K562 (cell line): ENCODE data around the gene ATP1A3. TPM values are rescaled to one million over a fixed set of nuclear protein-coding genes. Genes with fewer than 3 reads are reported as not detected.
A peak's percentile ranks its signal among the peaks of the same experiment; 100 is the strongest.

ENCODE experiments used
- ATAC-seq: fragments of 200-7000 bp; cut with Tn5 transposase; 3 replicates; pipeline ENCODE4 v1.9.1; 2020; ENCODE audit warnings: moderate library complexity
- BruUV-seq: library from RNA; stranded (reverse); fragments of 400-500 nt; replicated peaks from 2 replicates; lab custom pipeline; 2021; lab: Mats Ljungman, UMichigan
- CTCF ChIA-PET: fragments of 300-600 bp; formaldehyde crosslinking; extraction: SDS; loops from one replicate; lab custom pipeline; 2021; ENCODE audit warnings: low intra/inter-chr PET ratio; lab: Yijun Ruan, JAX
- POLR2A ChIA-PET: fragments of 300-600, 350-650 bp; sonication (Branson Sonifier 250); formaldehyde crosslinking; extraction: SDS; loops from one replicate; lab custom pipeline; 2021; ENCODE audit warnings: antibody characterized with exemption, inconsistent platforms; lab: Yijun Ruan, JAX
- DNase-seq, 4 experiments: peaks; one replicate each; pipeline versions ENCODE4 v3.0.0 to v3.0.0-alpha.2; 2011 to 2018; ENCODE audit warnings: low spot score in 3 of 4, mixed read lengths in 3 of 4; ENCODE audit errors: extremely low read depth in 1 of 4
- FAIRE-seq: peaks from 2 replicates; lab custom pipeline; 2011; peaks lifted over from hg19 to GRCh38; lab: Jason Lieb, UNC
- H2AFZ ChIP-seq: 2 replicates; pipeline ENCODE4 v1.6.0; 2011; ENCODE audit warnings: low read depth, low read length, control low read depth, inconsistent platforms
- H3K27ac ChIP-seq: fragments of 200-600 bp; 3 replicates; pipeline ENCODE4 v1.8.0; 2011; ENCODE audit warnings: low read depth, mild to moderate bottlenecking, control low read depth, inconsistent platforms, low read length, moderate library complexity, mixed read lengths; ENCODE audit errors: extremely low read depth
- H3K27me3 ChIP-seq, 2 experiments: fragments of 300-600 bp in 1 of 2; 2 replicates in 1 of 2; 3 replicates in 1 of 2; pipeline versions ENCODE4 v1.6.0 to v1.8.0; 2011; ENCODE audit warnings: inconsistent platforms in 2 of 2, low read length in 2 of 2, mild to moderate bottlenecking in 1 of 2, mixed read lengths in 1 of 2, moderate library complexity in 1 of 2; ENCODE audit not compliant: control insufficient read depth in 2 of 2, insufficient read depth in 2 of 2
- H3K36me3 ChIP-seq: fragments of 300-600 bp; 3 replicates; pipeline ENCODE4 v1.8.0; 2011; ENCODE audit warnings: mild to moderate bottlenecking, low read length, inconsistent platforms; ENCODE audit not compliant: control insufficient read depth, insufficient read depth
- H3K4me1 ChIP-seq, 2 experiments: fragments of 200-600 bp in 1 of 2; replicated peaks in 1 of 2; 2 replicates in 1 of 2; 3 replicates in 1 of 2; pipeline versions ENCODE4 v1.5.1 to v1.8.0; 2011; ENCODE audit warnings: inconsistent platforms in 2 of 2, low read length in 2 of 2, mild to moderate bottlenecking in 1 of 2, mixed read lengths in 1 of 2, moderate library complexity in 1 of 2; ENCODE audit not compliant: control insufficient read depth in 2 of 2, insufficient read depth in 2 of 2
- H3K4me2 ChIP-seq: 2 replicates; pipeline ENCODE4 v1.6.1; 2011; ENCODE audit warnings: low read length, control low read depth, inconsistent platforms, mixed read lengths; ENCODE audit not compliant: insufficient read depth
- H3K4me3 ChIP-seq: fragments of 200-600 bp; sonication (generic), shearing (Covaris generic); 2 replicates; pipeline ENCODE4 v1.5.1; 2016; ENCODE audit warnings: control low read depth, inconsistent platforms
- H3K79me2 ChIP-seq: fragments of 200-600 bp; 3 replicates; pipeline ENCODE4 v1.8.0; 2011; ENCODE audit warnings: low read length, inconsistent platforms; ENCODE audit not compliant: control insufficient read depth, insufficient read depth
- H3K9ac ChIP-seq, 2 experiments: 2 replicates each; pipeline versions ENCODE4 v1.6.0 to v1.6.1; 2011; ENCODE audit warnings: low read depth in 2 of 2, low read length in 2 of 2, control low read depth in 1 of 2, inconsistent platforms in 1 of 2, mild to moderate bottlenecking in 1 of 2, mixed read lengths in 1 of 2; ENCODE audit not compliant: insufficient read depth in 1 of 2
- H3K9me1 ChIP-seq: one replicate; pipeline ENCODE4 v1.6.0; 2011; ENCODE audit warnings: inconsistent platforms, mild to moderate bottlenecking, low read length, moderate library complexity; ENCODE audit not compliant: control insufficient read depth, insufficient read depth
- H3K9me3 ChIP-seq: replicated peaks from 2 replicates; pipeline ENCODE4 v1.5.1; 2011; ENCODE audit warnings: low read depth, low read length, inconsistent platforms; ENCODE audit not compliant: control insufficient read depth, insufficient read depth
- H4K20me1 ChIP-seq: replicated peaks from 2 replicates; pipeline ENCODE4 v1.6.1; 2011; ENCODE audit warnings: low read length, inconsistent platforms, mixed read lengths; ENCODE audit not compliant: control insufficient read depth, insufficient read depth
- E4F1 ChIP-seq: fragments of 250-450 bp; sonication (Bioruptor Pico); IDR thresholded peaks from 2 replicates; pipeline ENCODE4 v1.5.0; 2021; ENCODE audit warnings: mild to moderate bottlenecking, borderline replicate concordance
- GATAD2B ChIP-seq: fragments of 450-650 bp; IDR thresholded peaks from 2 replicates; pipeline ENCODE4 v1.6.1; 2017; ENCODE audit warnings: mild to moderate bottlenecking, borderline replicate concordance
- HNRNPH1 ChIP-seq: fragments of 200-400 bp; formaldehyde crosslinking; optimal IDR thresholded peaks from 2 replicates; pipeline ENCODE3; 2017; ENCODE audit warnings: low read depth, mild to moderate bottlenecking, low read length, moderate library complexity
- JUND ChIP-seq, 2 experiments: IDR thresholded peaks; 2 replicates in 1 of 2; 3 replicates in 1 of 2; pipeline ENCODE4 v1.6.1; 2011; ENCODE audit warnings: borderline replicate concordance in 2 of 2, low read depth in 2 of 2, low read length in 2 of 2, improper control_type of control experiment in 1 of 2, missing biosample characterization in 1 of 2, missing genetic modification characterization in 1 of 2, missing genetic modification reagents in 1 of 2
- KLF13 ChIP-seq: fragments of 450-650 bp; IDR thresholded peaks from 2 replicates; pipeline ENCODE4 v1.6.1; 2016; ENCODE audit warnings: missing genetic modification characterization, low read depth, mild to moderate bottlenecking, missing compliant biosample characterization, moderate library complexity, borderline replicate concordance
- MYNN ChIP-seq, 2 experiments: sonication (generic); formaldehyde crosslinking in 1 of 2; IDR thresholded peaks; 2 replicates each; pipeline versions ENCODE4 v1.5.0 to v1.6.1; 2016 to 2020; ENCODE audit warnings: antibody characterized with exemption in 1 of 2, missing genetic modification reagents in 1 of 2
- ZNF561 ChIP-seq: fragments of 450-650 bp; formaldehyde crosslinking; conservative IDR thresholded peaks from 2 replicates; pipeline ENCODE4 v1.4.0; 2020; ENCODE audit warnings: mild to moderate bottlenecking, moderate library complexity
- ZNF639 ChIP-seq, 2 experiments: fragments of 200-800 bp in 1 of 2; sonication (Bioruptor generic) in 1 of 2; sonication (generic) in 1 of 2; formaldehyde crosslinking in 1 of 2; IDR thresholded peaks in 1 of 2; conservative IDR thresholded peaks in 1 of 2; 2 replicates each; pipeline versions ENCODE4 v1.5.0 to v1.6.1; 2016 to 2020; ENCODE audit warnings: missing compliant biosample characterization in 1 of 2, missing genetic modification characterization in 1 of 2, missing genetic modification reagents in 1 of 2
- ZNF75A ChIP-seq: fragments of 450-650 bp; formaldehyde crosslinking; IDR thresholded peaks from 2 replicates; pipeline ENCODE4 v1.4.0; 2020; ENCODE audit warnings: mild to moderate bottlenecking
- ZNF830 ChIP-seq: fragments of 250-450 bp; sonication (Bioruptor Pico); IDR thresholded peaks from 2 replicates; pipeline ENCODE4 v1.5.0; 2021; ENCODE audit warnings: mild to moderate bottlenecking
- whole genome bisulfite sequencing: fragments of 100-300 bp; shearing (Covaris generic); methylation state at CpG from one replicate; pipeline ENCODE4 v1.1.6; 2016; ENCODE audit warnings: low coverage, mixed read lengths; ENCODE audit not compliant: insufficient coverage; ENCODE audit errors: missing lambda C conversion rate; 5-methylcytosine and 5-hydroxymethylcytosine counted together
- in situ Hi-C: fragments of 300-500 bp; cut with MboI; formaldehyde crosslinking; loops from 4 replicates; pipeline ENCODE4 v1.15.0; 2018; ENCODE audit warnings: inconsistent platforms, mixed read lengths
- intact Hi-C: fragments of 100-400 bp; cut with micrococcal nuclease; formaldehyde crosslinking; loops from 2 replicates; pipeline ENCODE4 v1.14.2; 2022
- polyA plus RNA-seq, 8 experiments: library from polyadenylated mRNA; depleted of rRNA in 4 of 8; stranded (reverse) in 5 of 8; unstranded in 3 of 8; fragments of >200 nt; fragmentation: Nextera tagmentation in 2 of 8; fragmentation: Illumina TruSeq in 1 of 8; extraction: Ambion mirVana in 2 of 8; extraction: Trizol in 1 of 8; gene quantifications; 2 replicates each; pipeline versions ENCODE4 v1.2.1 to v1.2.3, GENCODE V29; 2011 to 2014; ENCODE audit warnings: inconsistent platforms in 1 of 8, missing spikeins in 1 of 8
- total RNA-seq, 7 experiments: library from RNA; depleted of rRNA in 6 of 7; stranded (reverse); fragments of >200 nt in 6 of 7; fragmentation: Illumina TruSeq in 2 of 7; extraction: Trizol in 2 of 7; gene quantifications; 2 replicates each; pipeline versions ENCODE4 v1.2.1 to v1.2.3, GENCODE V29; 2011 to 2021; ENCODE audit warnings: low replicate concordance in 1 of 7
- TF ChIP-seq, protein P1 (sequence below): sonication (generic); formaldehyde crosslinking; IDR thresholded peaks from 2 replicates; pipeline ENCODE4 v1.4.0; 2020; ENCODE audit warnings: mild to moderate bottlenecking, missing genetic modification reagents
- TF ChIP-seq, protein P2 (sequence below): fragments of 200-800 bp; sonication (Bioruptor generic); IDR thresholded peaks from 2 replicates; pipeline ENCODE4 v1.6.1; 2017; ENCODE audit warnings: missing genetic modification characterization, missing compliant biosample characterization

Gene ATP1A3
- total and polyA plus RNA-seq, 9 of the 15 experiments (the other 6 are each of a cell fraction or from before 2014, with no cell fraction given) = 0.03 to 1.0 (median 0.17) TPM; not detected in 3

- no peak for TF ChIP-seq GATAD2B
- TF ChIP-seq ZNF830 (CRISPR knock-in tag) = no peak
- TF ChIP-seq, protein P1, sequence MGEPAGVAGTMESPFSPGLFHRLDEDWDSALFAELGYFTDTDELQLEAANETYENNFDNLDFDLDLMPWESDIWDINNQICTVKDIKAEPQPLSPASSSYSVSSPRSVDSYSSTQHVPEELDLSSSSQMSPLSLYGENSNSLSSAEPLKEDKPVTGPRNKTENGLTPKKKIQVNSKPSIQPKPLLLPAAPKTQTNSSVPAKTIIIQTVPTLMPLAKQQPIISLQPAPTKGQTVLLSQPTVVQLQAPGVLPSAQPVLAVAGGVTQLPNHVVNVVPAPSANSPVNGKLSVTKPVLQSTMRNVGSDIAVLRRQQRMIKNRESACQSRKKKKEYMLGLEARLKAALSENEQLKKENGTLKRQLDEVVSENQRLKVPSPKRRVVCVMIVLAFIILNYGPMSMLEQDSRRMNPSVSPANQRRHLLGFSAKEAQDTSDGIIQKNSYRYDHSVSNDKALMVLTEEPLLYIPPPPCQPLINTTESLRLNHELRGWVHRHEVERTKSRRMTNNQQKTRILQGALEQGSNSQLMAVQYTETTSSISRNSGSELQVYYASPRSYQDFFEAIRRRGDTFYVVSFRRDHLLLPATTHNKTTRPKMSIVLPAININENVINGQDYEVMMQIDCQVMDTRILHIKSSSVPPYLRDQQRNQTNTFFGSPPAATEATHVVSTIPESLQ (CRISPR knock-in tag) = no peak
- no peak for TF ChIP-seq HNRNPH1
- no peak for TF ChIP-seq ZNF561
- no peak for TF ChIP-seq E4F1 (CRISPR knock-in tag)
Observed at GRCh38 chr19:41956621-41957020, 37.4 kb downstream of the ATP1A3 start (continued).

DNA sequence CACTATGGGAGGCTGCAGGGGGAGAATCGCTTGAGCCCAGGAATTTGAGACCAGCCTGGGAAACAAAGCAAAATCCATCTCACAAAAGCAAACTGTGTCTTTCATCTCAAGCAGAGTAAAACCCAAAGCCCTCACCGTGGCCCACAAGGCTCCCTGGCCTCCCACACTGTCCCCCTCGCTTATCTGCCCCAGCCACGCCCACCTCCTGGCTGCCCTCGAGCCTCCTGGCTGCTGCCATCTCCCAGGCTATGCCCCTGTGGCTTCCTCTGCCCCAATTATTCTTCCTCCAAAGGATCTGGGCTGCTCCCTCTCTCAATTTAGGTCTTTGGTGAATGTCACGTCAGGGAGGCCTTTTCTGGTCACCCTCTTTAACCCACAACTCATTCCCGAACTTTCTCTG, 38.5 kb downstream of the ATP1A3 start:
- DNase-seq (peak in 2 of 4 experiments; percentile 48 to 55), ATAC-seq (no peak), FAIRE-seq (peak; percentile 6)
- POLR2A ChIA-PET = no interaction called here
- 17% methylated on average over 7 of the region's 7 CpGs for WGBS
- no peak overlapping the region for H3K4me2 ChIP-seq
- no peaks in the 10 kb centered on the region for H3K9me3 ChIP-seq
- in situ Hi-C loops = loop anchor here (10.0 kb wide), 1 partner anchor 161 kb away; the partner anchor contains the start of gene CEACAM3
- no peak overlapping the region for H2AFZ ChIP-seq
- intact Hi-C loops = no loop called here
- H3K27me3 ChIP-seq = no peaks in the 10 kb centered on the region
- no peaks in the 10 kb centered on the region for H3K79me2 ChIP-seq
- no peaks in the 10 kb centered on the region for H3K9me1 ChIP-seq
- BruUV-seq = no TSS peak
- peaks cover 18 to 36% of the 10 kb centered on the region in 2 experiments; a peak in 4 of 5 replicates for H3K4me1 ChIP-seq
- H4K20me1 ChIP-seq = no peaks in the 10 kb centered on the region
- H3K36me3 ChIP-seq = no peaks in the 10 kb centered on the region
- H3K9ac ChIP-seq = peak overlapping the region in 1 of 2 experiments; percentile 70; a peak in 2 of 4 replicates
- CTCF ChIA-PET = no interaction called here
- no peak overlapping the region for H3K4me3 ChIP-seq
- no peak overlapping the region for H3K27ac ChIP-seq
- no peak for TF ChIP-seq ZNF75A (CRISPR knock-in tag)
- TF ChIP-seq, protein P2, sequence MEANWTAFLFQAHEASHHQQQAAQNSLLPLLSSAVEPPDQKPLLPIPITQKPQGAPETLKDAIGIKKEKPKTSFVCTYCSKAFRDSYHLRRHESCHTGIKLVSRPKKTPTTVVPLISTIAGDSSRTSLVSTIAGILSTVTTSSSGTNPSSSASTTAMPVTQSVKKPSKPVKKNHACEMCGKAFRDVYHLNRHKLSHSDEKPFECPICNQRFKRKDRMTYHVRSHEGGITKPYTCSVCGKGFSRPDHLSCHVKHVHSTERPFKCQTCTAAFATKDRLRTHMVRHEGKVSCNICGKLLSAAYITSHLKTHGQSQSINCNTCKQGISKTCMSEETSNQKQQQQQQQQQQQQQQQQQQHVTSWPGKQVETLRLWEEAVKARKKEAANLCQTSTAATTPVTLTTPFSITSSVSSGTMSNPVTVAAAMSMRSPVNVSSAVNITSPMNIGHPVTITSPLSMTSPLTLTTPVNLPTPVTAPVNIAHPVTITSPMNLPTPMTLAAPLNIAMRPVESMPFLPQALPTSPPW (CRISPR knock-in tag) = peak; percentile 23; the same call in 1 of the 2 replicates
- TF ChIP-seq JUND (IDR thresholded peaks at IDR 0.05; ENCODE audit: borderline replicate concordance, low read depth, low read length) = no peak
- no peak for TF ChIP-seq JUND (tag; IDR thresholded peaks at IDR 0.05; ENCODE audit: borderline replicate concordance, low read depth, low read length)
- no peak for TF ChIP-seq ZNF639 (CRISPR knock-in tag; conservative IDR thresholded peaks at IDR 0.05 in 1 of 2, IDR thresholded peaks at IDR 0.05 in 1 of 2)
- TF ChIP-seq MYNN (IDR thresholded peaks at IDR 0.05) = 0 out of 2 replicates have a peak, but pooled peaks have one; percentile 29
- no peak for TF ChIP-seq MYNN (CRISPR knock-in tag; IDR thresholded peaks at IDR 0.05)
- TF ChIP-seq KLF13 (tag) = peak; percentile 84; the same call in 1 of the 2 replicates
